Measurements from ENCODE around the gene ALDH3A1.

DNA sequence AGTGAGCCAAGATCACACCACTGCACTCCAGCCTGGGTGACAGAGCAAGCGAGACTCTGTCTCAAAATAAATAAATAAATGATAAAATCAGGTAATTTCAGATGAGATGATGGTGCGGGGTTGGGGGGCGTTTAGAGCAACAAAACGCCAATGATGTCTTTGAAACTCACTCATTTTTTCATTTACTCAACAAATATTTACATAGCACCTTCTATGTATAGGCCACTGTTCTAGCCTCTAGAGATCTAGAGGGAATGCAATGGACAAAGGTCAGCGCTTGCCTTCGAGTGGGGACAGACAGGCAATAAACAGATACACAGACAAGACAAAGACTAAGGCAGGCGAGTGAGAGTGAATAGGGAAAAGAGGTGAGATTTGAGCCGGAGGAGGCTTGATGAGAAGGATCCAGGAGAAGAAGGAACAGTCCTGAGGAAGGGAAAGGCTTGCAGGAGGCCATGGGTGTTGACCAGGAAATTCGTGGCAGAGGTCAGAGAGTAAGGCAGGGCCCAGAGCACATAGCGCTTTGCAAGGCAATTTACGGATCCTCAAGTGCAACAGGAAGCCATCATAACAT, 14.1 kb downstream of the ALDH3A1 start:
- TF ChIP-seq, protein P1, sequence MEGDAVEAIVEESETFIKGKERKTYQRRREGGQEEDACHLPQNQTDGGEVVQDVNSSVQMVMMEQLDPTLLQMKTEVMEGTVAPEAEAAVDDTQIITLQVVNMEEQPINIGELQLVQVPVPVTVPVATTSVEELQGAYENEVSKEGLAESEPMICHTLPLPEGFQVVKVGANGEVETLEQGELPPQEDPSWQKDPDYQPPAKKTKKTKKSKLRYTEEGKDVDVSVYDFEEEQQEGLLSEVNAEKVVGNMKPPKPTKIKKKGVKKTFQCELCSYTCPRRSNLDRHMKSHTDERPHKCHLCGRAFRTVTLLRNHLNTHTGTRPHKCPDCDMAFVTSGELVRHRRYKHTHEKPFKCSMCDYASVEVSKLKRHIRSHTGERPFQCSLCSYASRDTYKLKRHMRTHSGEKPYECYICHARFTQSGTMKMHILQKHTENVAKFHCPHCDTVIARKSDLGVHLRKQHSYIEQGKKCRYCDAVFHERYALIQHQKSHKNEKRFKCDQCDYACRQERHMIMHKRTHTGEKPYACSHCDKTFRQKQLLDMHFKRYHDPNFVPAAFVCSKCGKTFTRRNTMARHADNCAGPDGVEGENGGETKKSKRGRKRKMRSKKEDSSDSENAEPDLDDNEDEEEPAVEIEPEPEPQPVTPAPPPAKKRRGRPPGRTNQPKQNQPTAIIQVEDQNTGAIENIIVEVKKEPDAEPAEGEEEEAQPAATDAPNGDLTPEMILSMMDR (IDR thresholded peaks at IDR 0.05), result no peak
- no peak for TF ChIP-seq POLR2A (IDR thresholded peaks at IDR 0.05)
- TF ChIP-seq POLR2AphosphoS5 (IDR thresholded peaks at IDR 0.05), result no peak
- no peak for TF ChIP-seq EP300 (IDR thresholded peaks at IDR 0.05)

Data from suprapubic skin (tissue), 4 donors.